ENCODE measurements around the gene CAPN5. TPM values are rescaled to one million over a fixed set of nuclear protein-coding genes. Genes with fewer than 3 reads are reported as not detected.

CAPN5 gene
- total and polyA plus RNA-seq, 10 of the 15 experiments (the other 5 are each of a cell fraction or from before 2014, with no cell fraction given), result 0.02 to 0.33 (median 0.07) TPM; not detected in 3

- TF ChIP-seq NKRF (conservative IDR thresholded peaks at IDR 0.05), result peak; percentile 87
- TF ChIP-seq HDGF (IDR thresholded peaks at IDR 0.05), result peak; percentile 75; the same call in 1 of the 2 replicates
- TF ChIP-seq RELA (IDR thresholded peaks at IDR 0.05; ENCODE audit: borderline replicate concordance, partially characterized antibody), result peak; percentile 28
- TF ChIP-seq ZNF274 (IDR thresholded peaks at IDR 0.05; ENCODE audit: insufficient read depth, insufficient read length), result no peak
- TF ChIP-seq IKZF1 (conservative IDR thresholded peaks at IDR 0.05), result peak; percentile 66
- TF ChIP-seq TCF12 (IDR thresholded peaks at IDR 0.05; ENCODE audit: low read depth, low read length), result peak; percentile 44; the same call in 1 of the 2 replicates
- peak in 1 of 2 experiments; percentile 45; a peak in 2 of 4 replicates for TF ChIP-seq BHLHE40 (IDR thresholded peaks at IDR 0.05; ENCODE audit: borderline replicate concordance in 1 of 2, low read depth in 2 of 2, low read length in 1 of 2)
- no peak for TF ChIP-seq ATF2 (IDR thresholded peaks at IDR 0.05; ENCODE audit: low read length)
- no peak for TF ChIP-seq MYC (IDR thresholded peaks at IDR 0.05; ENCODE audit: insufficient read depth, insufficient read length, insufficient replicate concordance, low read length, severe bottlenecking)
- peak; percentile 67 for TF ChIP-seq BACH1 (IDR thresholded peaks at IDR 0.05; ENCODE audit: borderline replicate concordance)
- TF ChIP-seq ZBED1 (IDR thresholded peaks at IDR 0.05; ENCODE audit: borderline replicate concordance), result no peak
- 0 out of 2 replicates have a peak, but pooled peaks have one; percentile 25 for TF ChIP-seq ZNF687 (IDR thresholded peaks at IDR 0.05)
- no peak for TF ChIP-seq CREM (IDR thresholded peaks at IDR 0.05; ENCODE audit: low read depth)
- TF ChIP-seq NRF1 (conservative IDR thresholded peaks at IDR 0.05; ENCODE audit: low read depth, low read length), result 0 out of 2 replicates have a peak, but pooled peaks have one; percentile 24
- TF ChIP-seq ZNF24 (IDR thresholded peaks at IDR 0.05), result no peak
- TF ChIP-seq BCLAF1 (IDR thresholded peaks at IDR 0.05), result 0 out of 2 replicates have a peak, but pooled peaks have one; percentile 30
- no peak for TF ChIP-seq MEF2B (IDR thresholded peaks at IDR 0.05; ENCODE audit: partially characterized antibody, poor library complexity, severe bottlenecking)
- no peak for TF ChIP-seq JUNB (IDR thresholded peaks at IDR 0.05)
- no peak for TF ChIP-seq NFIC (IDR thresholded peaks at IDR 0.05; ENCODE audit: low read depth, low read length)
Measured at GRCh38 chr11:77066229-77067042, at the start of gene CAPN5 (continued).
